IPS-NIHi11 (cell line): ENCODE measurements around the gene PARD3.

ENCODE experiments used
- DNase-seq: peaks from one replicate; pipeline ENCODE4 v3.0.0; 2012; ENCODE audit warnings: mixed read lengths, low spot score

PARD3 gene

GRCh38 chr10:34213805-34214197 lies 601.3 kb downstream of the PARD3 start:
- no peak for DNase-seq

GRCh38 chr10:34213193-34213804 lies 601.8 kb downstream of the PARD3 start:
- no peak for DNase-seq

GRCh38 chr10:34207343-34207742 lies 607.8 kb downstream of the PARD3 start:
- no peak for DNase-seq

GRCh38 chr10:34206935-34207268 lies 608.2 kb downstream of the PARD3 start:
- DNase-seq, result no peak

GRCh38 chr10:34206078-34206934 lies 608.8 kb downstream of the PARD3 start:
- DNase-seq, result no peak

GRCh38 chr10:34205452-34205851 lies 609.6 kb downstream of the PARD3 start:
- no peak for DNase-seq

GRCh38 chr10:34203966-34204630 lies 611.0 kb downstream of the PARD3 start:
- no peak for DNase-seq

- no peak for DNase-seq
Observed at GRCh38 chr10:34200355-34200901, 614.7 kb downstream of the PARD3 start.

GRCh38 chr10:34198953-34199352 lies 616.1 kb downstream of the PARD3 start:
- DNase-seq, result no peak

GRCh38 chr10:34196058-34196433 lies 619.0 kb downstream of the PARD3 start:
- DNase-seq, result no peak

- no peak for DNase-seq
Observed at GRCh38 chr10:34195364-34196057, 619.6 kb downstream of the PARD3 start.

- DNase-seq, result no peak
Observed at GRCh38 chr10:34193931-34194626, 621.0 kb downstream of the PARD3 start.

GRCh38 chr10:34192646-34193045 lies 622.5 kb downstream of the PARD3 start:
- DNase-seq, result no peak

- no peak for DNase-seq
Observed at GRCh38 chr10:34191406-34191805, 623.7 kb downstream of the PARD3 start.

- peak; percentile 29 for DNase-seq
Observed at GRCh38 chr10:34190580-34190979, 624.5 kb downstream of the PARD3 start.

- DNase-seq, result no peak
Observed at GRCh38 chr10:34189830-34190229, 625.3 kb downstream of the PARD3 start.

GRCh38 chr10:34188221-34188620 lies 626.9 kb downstream of the PARD3 start:
- DNase-seq, result no peak

- no peak for DNase-seq
Observed at GRCh38 chr10:34187201-34187600, 627.9 kb downstream of the PARD3 start.

- DNase-seq, result no peak
Observed at GRCh38 chr10:34186745-34187144, 628.4 kb downstream of the PARD3 start.

GRCh38 chr10:34185998-34186397 lies 629.1 kb downstream of the PARD3 start:
- DNase-seq, result no peak

GRCh38 chr10:34184939-34185386 lies 630.1 kb downstream of the PARD3 start:
- DNase-seq, result no peak

GRCh38 chr10:34184397-34184796 lies 630.7 kb downstream of the PARD3 start:
- DNase-seq, result no peak
